GM19452 (cell line): ENCODE data around the gene DOCK10.
"Not testable (repeated sequence)": the region's sequence is repeated elsewhere in the genome, so short reads cannot be mapped to it uniquely, and the experiment has no call there.

Experiments
- ATAC-seq: cut with Tn5 transposase; IDR thresholded peaks from one replicate; pipeline ENCODE4 v1.9.1; 2021; ENCODE audit not compliant: unreplicated experiment

The DOCK10 gene

GRCh38 chr2:224951723-224952481 is 90.4 kb downstream of the DOCK10 start:
- no peak for ATAC-seq

- ATAC-seq = no peak
Measured at GRCh38 chr2:224948859-224949258, 93.4 kb downstream of the DOCK10 start.

GRCh38 chr2:224948005-224948404 is 94.3 kb downstream of the DOCK10 start:
- ATAC-seq = no peak

- no peak for ATAC-seq
Measured at GRCh38 chr2:224947566-224947965, 94.7 kb downstream of the DOCK10 start.

GRCh38 chr2:224946895-224947294 is 95.4 kb downstream of the DOCK10 start:
- peak; percentile 73 for ATAC-seq

GRCh38 chr2:224944707-224945547 is 97.3 kb downstream of the DOCK10 start:
- no peak for ATAC-seq

GRCh38 chr2:224943601-224944041 is 98.6 kb downstream of the DOCK10 start:
- not testable (repeated sequence) for ATAC-seq

- no peak for ATAC-seq
Measured at GRCh38 chr2:224941960-224942359, 100.3 kb downstream of the DOCK10 start.

- no peak for ATAC-seq
Measured at GRCh38 chr2:224940618-224941017, 101.7 kb downstream of the DOCK10 start.

- peak; percentile 48 for ATAC-seq
Measured at GRCh38 chr2:224938651-224939182, 103.6 kb downstream of the DOCK10 start.

- ATAC-seq = peak; percentile 84
Measured at GRCh38 chr2:224937887-224938286, 104.4 kb downstream of the DOCK10 start.

- no peak for ATAC-seq
Measured at GRCh38 chr2:224934526-224935188, 107.6 kb downstream of the DOCK10 start.

- no peak for ATAC-seq
Measured at GRCh38 chr2:224933431-224933830, 108.8 kb downstream of the DOCK10 start.

GRCh38 chr2:224932522-224932921 is 109.7 kb downstream of the DOCK10 start:
- no peak for ATAC-seq

GRCh38 chr2:224931956-224932355 is 110.3 kb downstream of the DOCK10 start:
- no peak for ATAC-seq

- no peak for ATAC-seq
Measured at GRCh38 chr2:224930990-224931389, 111.3 kb downstream of the DOCK10 start.

- ATAC-seq = no peak
Measured at GRCh38 chr2:224930124-224930523, 112.1 kb downstream of the DOCK10 start.

- ATAC-seq = no peak
Measured at GRCh38 chr2:224929512-224929911, 112.8 kb downstream of the DOCK10 start.

GRCh38 chr2:224927646-224928173 is 114.6 kb downstream of the DOCK10 start:
- no peak for ATAC-seq

GRCh38 chr2:224927011-224927410 is 115.3 kb downstream of the DOCK10 start:
- no peak for ATAC-seq

- peak; percentile 23 for ATAC-seq
Measured at GRCh38 chr2:224925810-224926100, 116.5 kb downstream of the DOCK10 start.
